HG02973 (cell line): ENCODE data around the gene NFAM1.

Experiments
- ATAC-seq: cut with Tn5 transposase; IDR thresholded peaks from one replicate; pipeline ENCODE4 v1.9.1; 2021; ENCODE audit warnings: moderate library complexity; ENCODE audit not compliant: unreplicated experiment

NFAM1 gene

DNA sequence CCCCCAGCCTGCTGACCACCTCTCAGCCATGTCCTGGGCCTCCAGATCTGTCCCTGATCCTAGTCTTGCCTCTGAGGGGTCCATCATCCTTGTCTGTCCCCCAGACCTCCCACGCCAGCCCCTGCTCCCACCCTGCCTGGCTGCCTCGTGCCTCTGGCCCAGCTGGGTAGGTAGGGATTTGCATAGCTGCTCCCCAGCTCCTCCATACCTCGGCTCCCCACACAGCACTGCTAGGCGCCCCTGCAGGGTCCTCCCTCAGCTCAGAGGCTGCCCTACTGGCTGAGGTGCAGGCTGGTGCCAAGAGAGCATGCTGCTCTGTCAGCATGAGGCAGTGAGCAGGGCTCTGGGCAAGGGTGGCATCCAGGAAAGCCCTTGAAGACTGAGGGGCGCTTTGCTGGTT, 47.7 kb downstream of the NFAM1 start:
- ATAC-seq, result no peak

- no peak for ATAC-seq
These were observed 48.3 kb downstream of the NFAM1 start for GRCh38 chr22:42383851-42384417.

GRCh38 chr22:42383287-42383686, 48.9 kb downstream of the NFAM1 start:
- ATAC-seq, result no peak

GRCh38 chr22:42380769-42381551, 51.2 kb downstream of the NFAM1 start:
- no peak for ATAC-seq

GRCh38 chr22:42379966-42380537, 52.2 kb downstream of the NFAM1 start:
- ATAC-seq, result no peak

DNA sequence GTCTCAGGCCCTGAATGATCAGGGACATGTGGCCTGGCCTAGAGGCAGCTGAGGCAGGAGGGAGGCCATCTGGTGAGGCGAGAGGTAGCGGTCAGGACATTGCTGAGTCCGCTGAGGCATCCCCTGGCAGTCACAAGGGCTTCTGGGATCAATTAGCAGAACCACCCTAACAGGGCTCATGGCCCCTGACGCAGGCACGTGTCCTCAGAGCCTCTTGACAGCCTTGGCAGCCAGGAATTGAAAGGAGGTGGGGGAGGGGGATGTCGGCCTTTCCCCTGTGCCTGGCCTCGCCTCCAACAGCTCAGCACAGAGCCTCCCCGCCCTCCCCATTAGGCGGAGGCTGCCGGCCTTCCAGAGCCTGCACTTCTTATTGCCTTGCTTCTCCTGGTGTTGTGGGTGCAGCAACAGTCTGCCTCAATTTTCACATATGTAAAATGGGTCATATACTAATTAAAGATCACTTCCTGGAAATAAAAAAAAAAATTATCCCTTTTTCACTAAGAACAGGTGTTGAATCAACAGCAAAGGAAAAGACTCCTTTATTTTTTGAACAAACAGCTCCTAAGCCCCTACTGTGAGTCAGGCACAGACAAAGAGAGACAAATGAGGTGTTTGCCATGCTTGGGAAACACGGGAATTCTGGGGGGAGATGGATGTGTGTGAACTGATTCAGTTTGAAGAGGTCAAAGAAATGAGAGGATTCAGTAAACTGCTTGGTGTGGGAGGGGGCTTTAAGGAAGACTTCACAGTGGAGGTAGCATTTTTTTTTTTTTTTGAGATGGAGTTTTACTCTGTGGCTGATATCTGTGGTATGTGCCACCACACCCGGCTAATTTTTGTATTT, 55.3 kb downstream of the NFAM1 start:
- ATAC-seq, result no peak

GRCh38 chr22:42375982-42376381, 56.2 kb downstream of the NFAM1 start:
- ATAC-seq, result no peak

- ATAC-seq, result no peak
These were observed 59.2 kb downstream of the NFAM1 start for GRCh38 chr22:42372976-42373375.

- no peak for ATAC-seq
These were observed 60.7 kb downstream of the NFAM1 start for GRCh38 chr22:42371501-42371900.

DNA sequence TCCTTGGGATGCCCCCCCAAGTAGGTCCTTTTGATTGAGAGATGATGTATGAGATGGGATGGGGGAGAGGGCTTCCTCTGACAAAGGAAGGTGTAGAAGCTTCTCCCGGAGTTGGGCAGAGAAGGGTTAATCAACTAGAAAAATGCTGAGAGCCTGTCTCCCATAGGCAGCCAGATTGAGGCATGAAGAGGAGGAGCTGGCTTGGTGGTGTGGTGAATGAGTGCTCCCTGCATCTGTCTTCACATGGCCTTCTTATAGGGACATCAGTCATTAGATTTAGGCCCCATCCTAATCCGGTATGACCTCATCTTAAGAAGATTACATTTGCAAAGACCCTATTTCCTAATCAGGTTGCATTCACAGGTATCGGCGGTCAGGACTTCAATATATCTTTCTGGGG, 61.1 kb downstream of the NFAM1 start:
- ATAC-seq, result no peak

DNA sequence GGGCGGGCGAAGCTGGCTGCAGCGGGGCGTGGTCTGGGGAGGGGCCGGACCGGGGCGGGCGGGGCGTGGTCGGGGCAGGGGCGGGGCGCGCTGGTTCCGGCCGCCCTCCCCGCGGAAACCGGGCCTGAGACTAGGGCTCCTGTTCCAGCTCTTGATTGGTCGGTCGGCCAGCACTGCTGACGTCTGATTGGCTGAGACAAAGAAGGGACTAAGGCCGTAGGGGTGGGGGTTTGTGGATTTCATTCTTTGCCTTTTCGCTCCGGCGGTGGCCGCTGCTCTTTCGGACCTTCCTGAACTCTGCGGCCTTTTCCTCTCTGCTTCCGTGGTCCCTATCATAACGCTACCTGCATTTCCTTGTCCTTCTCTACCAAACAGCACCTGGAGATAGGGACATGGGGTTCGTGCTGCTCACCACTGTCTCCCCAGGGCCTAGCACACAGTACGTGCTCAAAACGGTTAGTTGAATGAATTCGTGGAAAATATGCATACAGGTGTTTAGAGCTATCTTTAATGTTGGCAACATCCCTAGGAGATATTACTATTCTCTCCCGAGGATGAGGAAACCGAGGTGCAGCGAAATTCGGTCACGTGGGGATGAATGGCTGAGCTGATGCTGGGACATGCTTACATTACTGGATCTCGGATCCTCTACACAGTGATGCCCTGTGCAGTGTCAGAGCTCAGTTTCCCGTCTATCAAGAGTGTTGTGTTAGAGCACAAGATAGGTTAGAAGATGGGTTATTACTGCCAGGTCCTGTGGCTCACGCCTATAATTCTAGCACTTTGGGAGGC, 62.8 kb downstream of the NFAM1 start:
- ATAC-seq, result peak; percentile 88

GRCh38 chr22:42368379-42369249, 63.6 kb downstream of the NFAM1 start:
- peak; percentile 26 for ATAC-seq

- no peak for ATAC-seq
These were observed 64.2 kb downstream of the NFAM1 start for GRCh38 chr22:42367980-42368378.

- no peak for ATAC-seq
These were observed 65.2 kb downstream of the NFAM1 start for GRCh38 chr22:42366806-42367581.

- no peak for ATAC-seq
These were observed 66.1 kb downstream of the NFAM1 start for GRCh38 chr22:42365942-42366695.

DNA sequence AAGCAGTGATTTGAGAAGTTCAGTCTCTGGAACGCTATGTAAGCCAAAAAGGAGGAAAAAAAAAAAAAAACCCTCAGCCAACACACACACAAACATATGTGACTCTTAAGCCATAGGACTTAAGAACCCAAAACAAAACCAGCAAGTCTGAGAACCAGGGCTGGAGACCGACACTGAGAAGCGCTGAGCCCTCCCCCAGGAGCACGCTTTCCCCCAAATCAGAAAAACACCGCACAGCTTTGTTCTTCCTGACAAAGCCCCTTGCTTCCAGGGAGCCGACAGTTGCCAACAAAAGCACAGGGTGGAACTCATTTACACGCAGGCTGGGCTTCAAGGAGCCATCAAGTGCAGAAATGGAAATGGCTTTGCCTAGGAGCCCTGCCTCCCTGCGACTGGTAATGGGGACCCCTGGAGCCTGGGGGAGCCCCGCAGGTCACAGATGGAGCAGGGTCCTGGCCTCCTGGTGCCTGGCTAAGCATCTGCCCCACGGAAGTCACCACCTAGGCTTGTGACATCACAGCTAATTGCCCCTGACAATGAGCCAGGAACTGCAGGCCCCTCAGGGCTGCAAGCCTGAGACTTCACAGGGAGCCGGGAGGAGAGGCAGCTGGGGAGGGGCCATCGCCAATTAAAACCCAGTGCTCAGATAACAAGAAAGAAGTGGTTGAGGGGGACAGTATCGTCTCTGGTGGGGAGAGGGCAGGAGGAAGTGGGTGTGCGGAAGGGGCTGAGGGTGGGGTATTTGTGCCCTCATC, 66.9 kb downstream of the NFAM1 start:
- ATAC-seq, result no peak

DNA sequence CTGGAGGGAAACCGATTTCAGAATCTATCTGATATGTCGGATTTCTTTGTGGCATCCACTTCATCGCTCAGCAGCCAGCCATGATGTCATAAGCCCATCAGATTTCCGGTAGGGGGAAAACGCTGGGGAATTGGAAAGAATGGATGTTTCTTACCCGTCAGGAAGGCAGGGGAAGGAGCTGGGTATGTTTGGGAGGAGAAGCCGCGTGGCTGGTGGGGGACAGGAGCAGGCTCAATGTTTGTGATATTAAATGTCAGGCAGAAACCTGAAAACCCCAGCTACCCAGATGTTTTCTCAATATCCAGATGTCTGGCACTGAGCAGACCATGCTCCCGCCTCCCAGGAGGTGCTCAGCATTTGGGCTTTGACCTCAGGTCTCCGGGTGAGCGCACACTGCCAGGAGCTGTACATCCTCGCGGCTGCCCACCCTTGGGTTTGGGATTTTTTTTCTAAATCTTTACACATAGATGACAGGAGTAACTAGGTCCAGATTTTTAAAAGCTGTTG, 67.5 kb downstream of the NFAM1 start:
- no peak for ATAC-seq
